Ovary (tissue), 3 donors: ENCODE results near the gene CALB2.

Experiments used
- EP300 ChIP-seq: sonication (generic); formaldehyde crosslinking; IDR thresholded peaks from one replicate; pipeline ENCODE4 v1.6.1; 2017; ENCODE audit warnings: antibody characterized with exemption
- POLR2A ChIP-seq: fragments of 450-650 bp; IDR thresholded peaks from one replicate; pipeline ENCODE4 v1.6.1; 2017; ENCODE audit warnings: antibody characterized with exemption, mild to moderate bottlenecking, moderate library complexity
- TF ChIP-seq, protein P1 (sequence below), 3 donors: fragments of 450-650 bp in 2 of 3; fragments of 200-600 bp in 1 of 3; IDR thresholded peaks; one replicate each; pipeline versions ENCODE4 v1.5.1 to v1.8.0; 2016 to 2022; ENCODE audit warnings: antibody characterized with exemption in 3 of 3, mild to moderate bottlenecking in 1 of 3
- donor health status: DM: no; HTN: no; CAD: no.

GRCh38 chr16:71339236-71340171 lies 19.0 kb upstream of the CALB2 start:
- TF ChIP-seq, protein P1, sequence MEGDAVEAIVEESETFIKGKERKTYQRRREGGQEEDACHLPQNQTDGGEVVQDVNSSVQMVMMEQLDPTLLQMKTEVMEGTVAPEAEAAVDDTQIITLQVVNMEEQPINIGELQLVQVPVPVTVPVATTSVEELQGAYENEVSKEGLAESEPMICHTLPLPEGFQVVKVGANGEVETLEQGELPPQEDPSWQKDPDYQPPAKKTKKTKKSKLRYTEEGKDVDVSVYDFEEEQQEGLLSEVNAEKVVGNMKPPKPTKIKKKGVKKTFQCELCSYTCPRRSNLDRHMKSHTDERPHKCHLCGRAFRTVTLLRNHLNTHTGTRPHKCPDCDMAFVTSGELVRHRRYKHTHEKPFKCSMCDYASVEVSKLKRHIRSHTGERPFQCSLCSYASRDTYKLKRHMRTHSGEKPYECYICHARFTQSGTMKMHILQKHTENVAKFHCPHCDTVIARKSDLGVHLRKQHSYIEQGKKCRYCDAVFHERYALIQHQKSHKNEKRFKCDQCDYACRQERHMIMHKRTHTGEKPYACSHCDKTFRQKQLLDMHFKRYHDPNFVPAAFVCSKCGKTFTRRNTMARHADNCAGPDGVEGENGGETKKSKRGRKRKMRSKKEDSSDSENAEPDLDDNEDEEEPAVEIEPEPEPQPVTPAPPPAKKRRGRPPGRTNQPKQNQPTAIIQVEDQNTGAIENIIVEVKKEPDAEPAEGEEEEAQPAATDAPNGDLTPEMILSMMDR (IDR thresholded peaks at IDR 0.05): no peak
- TF ChIP-seq POLR2A: no peak
- TF ChIP-seq EP300: no peak
